ENCODE data around the gene NTSR1.

Gene NTSR1

GRCh38 chr20:62686869-62687830, 21.5 kb upstream of the NTSR1 start:
- no peaks in the 10 kb centered on the region for H3K27me3 ChIP-seq (ENCODE audit: insufficient read depth, poor library complexity, severe bottlenecking)
- no peak overlapping the region for H3K4me3 ChIP-seq (replicated peaks; ENCODE audit: insufficient read depth, low read length)
- TF ChIP-seq GABPA (IDR thresholded peaks at IDR 0.05; ENCODE audit: low read depth) (no peak), CTCF (IDR thresholded peaks at IDR 0.05; ENCODE audit: insufficient read depth, low read length) (no peak), POLR2AphosphoS5 (IDR thresholded peaks at IDR 0.05; ENCODE audit: low read depth) (no peak), SPI1 (IDR thresholded peaks at IDR 0.05; ENCODE audit: borderline replicate concordance, low read depth) (no peak), REST (IDR thresholded peaks at IDR 0.05; ENCODE audit: insufficient replicate concordance, low read depth) (no peak)
- H3K27ac ChIP-seq (replicated peaks), result no peak overlapping the region
- no peak for DNase-seq (ENCODE audit: low read depth in 1 of 2, low spot score in 1 of 2)

GRCh38 chr20:62688083-62688482, 20.6 kb upstream of the NTSR1 start:
- H3K27me3 ChIP-seq (ENCODE audit: insufficient read depth, poor library complexity, severe bottlenecking), result no peaks in the 10 kb centered on the region

More at GRCh38 chr20:62688083-62688482, 20.6 kb upstream of the NTSR1 start:
- no peak overlapping the region for H3K27ac ChIP-seq (replicated peaks)
- no peak for DNase-seq (ENCODE audit: low read depth in 1 of 2, low spot score in 1 of 2)
- TF ChIP-seq SPI1 (IDR thresholded peaks at IDR 0.05; ENCODE audit: borderline replicate concordance, low read depth) (no peak), POLR2AphosphoS5 (IDR thresholded peaks at IDR 0.05; ENCODE audit: low read depth) (no peak), CTCF (IDR thresholded peaks at IDR 0.05; ENCODE audit: insufficient read depth, low read length) (no peak), GABPA (IDR thresholded peaks at IDR 0.05; ENCODE audit: low read depth) (no peak), REST (IDR thresholded peaks at IDR 0.05; ENCODE audit: insufficient replicate concordance, low read depth) (no peak)
- no peak overlapping the region for H3K4me3 ChIP-seq (replicated peaks; ENCODE audit: insufficient read depth, low read length)
